NCI-H446 treated with DMSO at 0.1 percent for 48 hours (cell line): ENCODE measurements around the gene ATRIP.

Experiments
- DNase-seq: peaks from one replicate; lab custom pipeline; 2025; lab: John Stamatoyannopoulos, UW

Gene ATRIP

GRCh38 chr3:48410205-48411040, 36.1 kb upstream of the ATRIP start:
- DNase-seq, result no peak

GRCh38 chr3:48411041-48411588, 35.4 kb upstream of the ATRIP start:
- no peak for DNase-seq

- DNase-seq, result no peak
Measured at GRCh38 chr3:48411606-48412374, 34.7 kb upstream of the ATRIP start.

- no peak for DNase-seq
Measured at GRCh38 chr3:48412375-48413001, 34.0 kb upstream of the ATRIP start.

GRCh38 chr3:48413086-48413485, 33.5 kb upstream of the ATRIP start:
- no peak for DNase-seq

GRCh38 chr3:48413611-48414010, 32.9 kb upstream of the ATRIP start:
- DNase-seq, result no peak

- no peak for DNase-seq
Measured at GRCh38 chr3:48414376-48415250, 31.9 kb upstream of the ATRIP start.

- DNase-seq, result no peak
Measured at GRCh38 chr3:48415251-48415953, 31.1 kb upstream of the ATRIP start.

GRCh38 chr3:48416091-48416505, 30.4 kb upstream of the ATRIP start:
- DNase-seq, result no peak

GRCh38 chr3:48416546-48416945, 30.0 kb upstream of the ATRIP start:
- DNase-seq, result no peak

GRCh38 chr3:48417529-48418108, 28.9 kb upstream of the ATRIP start:
- DNase-seq, result no peak

GRCh38 chr3:48418140-48418539, 28.4 kb upstream of the ATRIP start:
- no peak for DNase-seq

GRCh38 chr3:48418651-48419050, 27.9 kb upstream of the ATRIP start:
- no peak for DNase-seq

- no peak for DNase-seq
Measured at GRCh38 chr3:48419149-48419548, 27.4 kb upstream of the ATRIP start.

GRCh38 chr3:48419597-48419996, 26.9 kb upstream of the ATRIP start:
- no peak for DNase-seq

- DNase-seq, result no peak
Measured at GRCh38 chr3:48420561-48420960, 26.0 kb upstream of the ATRIP start.

- DNase-seq, result no peak
Measured at GRCh38 chr3:48422272-48422671, 24.3 kb upstream of the ATRIP start.

GRCh38 chr3:48422681-48423080, 23.9 kb upstream of the ATRIP start:
- DNase-seq, result no peak

- DNase-seq, result no peak
Measured at GRCh38 chr3:48423241-48423882, 23.2 kb upstream of the ATRIP start.
